8988T (cell line): Measurements from ENCODE around the gene TSPAN13.
"Not testable (repeated sequence)": the region's sequence is repeated elsewhere in the genome, so short reads cannot be mapped to it uniquely, and the experiment has no call there.

Source experiments
- DNase-seq: peaks from one replicate; pipeline ENCODE4 v3.0.0; 2011

Gene TSPAN13

GRCh38 chr7:16741676-16742075 is 11.9 kb upstream of the TSPAN13 start:
- no peak for DNase-seq

GRCh38 chr7:16742547-16742946 is 11.0 kb upstream of the TSPAN13 start:
- no peak for DNase-seq

DNA sequence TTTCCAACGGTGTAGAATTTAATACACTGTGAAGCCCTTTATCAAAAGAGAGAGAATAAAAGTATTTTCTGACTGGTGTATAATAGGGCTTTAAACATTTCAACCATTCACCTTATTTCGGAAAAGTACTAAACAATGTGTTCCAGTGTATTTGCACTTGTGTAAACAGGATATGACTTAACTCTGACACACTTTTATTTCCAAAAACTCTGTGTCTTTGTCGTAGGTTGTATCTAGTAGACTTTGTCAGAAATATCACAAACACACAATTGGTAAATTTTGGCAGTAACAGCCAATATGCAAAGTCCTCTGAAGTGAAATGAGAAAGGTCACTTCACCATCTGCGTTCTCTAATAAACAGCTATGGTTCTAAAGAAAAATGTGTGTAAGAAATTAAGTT is 10.3 kb upstream of the TSPAN13 start:
- DNase-seq: no peak

GRCh38 chr7:16744518-16745250 is 8.9 kb upstream of the TSPAN13 start:
- DNase-seq: no peak

DNA sequence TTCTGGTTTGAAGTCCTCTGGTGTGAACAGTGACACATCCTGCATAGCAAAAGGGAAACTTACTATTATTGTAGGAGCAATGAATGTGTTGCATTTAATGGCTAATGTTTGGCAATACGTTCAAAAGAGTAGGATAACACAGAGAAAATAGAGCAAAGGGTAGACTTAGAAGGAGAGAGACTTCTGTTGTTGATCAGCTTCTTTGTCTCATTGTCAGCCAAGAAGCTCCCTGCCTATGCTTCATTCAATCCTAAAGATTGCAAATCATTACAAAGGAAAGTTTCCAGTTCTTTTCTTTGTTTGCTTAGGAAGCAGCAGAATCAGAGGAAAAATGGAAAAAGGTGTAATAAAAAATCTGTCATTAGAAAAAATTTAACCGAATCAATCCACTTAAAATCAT is 7.9 kb upstream of the TSPAN13 start:
- DNase-seq: no peak

- no peak for DNase-seq
These were observed 6.5 kb upstream of the TSPAN13 start for GRCh38 chr7:16747102-16747501.

DNA sequence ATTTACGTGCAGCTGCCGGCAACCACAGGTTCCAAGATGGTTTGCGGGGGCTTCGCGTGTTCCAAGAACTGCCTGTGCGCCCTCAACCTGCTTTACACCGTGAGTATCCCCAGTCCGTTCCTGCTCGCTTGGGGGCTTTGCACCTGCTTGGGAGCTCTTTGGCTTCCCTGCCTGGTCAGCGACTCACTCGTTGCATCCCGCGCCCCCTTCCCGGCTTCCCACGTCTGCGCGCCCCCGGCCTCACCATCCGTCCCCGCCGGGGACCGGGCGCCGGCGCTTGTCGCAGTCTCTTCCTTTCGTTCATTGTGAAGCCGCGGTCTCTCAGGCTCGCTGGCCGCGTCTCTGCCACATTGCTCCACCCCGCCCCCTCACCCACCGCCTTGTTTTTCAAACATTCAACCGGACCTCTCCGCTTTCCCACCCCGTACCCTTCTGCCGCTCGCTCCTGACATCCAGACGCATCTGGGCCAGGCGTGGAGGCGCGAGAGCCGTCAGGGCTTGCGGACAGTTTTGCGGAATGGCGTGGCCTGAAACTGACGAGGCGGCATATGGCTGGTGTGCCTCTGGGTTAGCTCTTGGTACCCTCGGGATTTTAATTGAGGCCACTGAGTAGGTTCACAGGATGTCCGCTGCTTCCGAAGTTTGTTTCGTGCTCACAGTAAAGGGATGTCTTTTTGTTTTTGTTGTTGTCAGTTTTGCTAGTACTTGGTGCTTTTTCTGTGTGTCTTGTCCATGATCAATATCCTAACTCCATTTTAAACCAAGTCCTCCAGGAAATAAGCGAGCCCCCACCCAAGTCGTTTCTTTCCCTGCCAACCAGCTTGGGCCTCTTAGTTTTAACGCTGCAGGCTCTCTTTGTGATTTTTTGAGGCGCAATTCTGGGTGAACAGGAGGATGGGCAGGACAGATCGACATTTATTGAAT is 639 bp downstream of the TSPAN13 start:
- DNase-seq: peak; percentile 11

GRCh38 chr7:16754856-16755317 is 1.3 kb downstream of the TSPAN13 start:
- DNase-seq: no peak

GRCh38 chr7:16755397-16755796 is 1.8 kb downstream of the TSPAN13 start:
- no peak for DNase-seq

GRCh38 chr7:16758036-16758435 is 4.5 kb downstream of the TSPAN13 start:
- DNase-seq: no peak

DNA sequence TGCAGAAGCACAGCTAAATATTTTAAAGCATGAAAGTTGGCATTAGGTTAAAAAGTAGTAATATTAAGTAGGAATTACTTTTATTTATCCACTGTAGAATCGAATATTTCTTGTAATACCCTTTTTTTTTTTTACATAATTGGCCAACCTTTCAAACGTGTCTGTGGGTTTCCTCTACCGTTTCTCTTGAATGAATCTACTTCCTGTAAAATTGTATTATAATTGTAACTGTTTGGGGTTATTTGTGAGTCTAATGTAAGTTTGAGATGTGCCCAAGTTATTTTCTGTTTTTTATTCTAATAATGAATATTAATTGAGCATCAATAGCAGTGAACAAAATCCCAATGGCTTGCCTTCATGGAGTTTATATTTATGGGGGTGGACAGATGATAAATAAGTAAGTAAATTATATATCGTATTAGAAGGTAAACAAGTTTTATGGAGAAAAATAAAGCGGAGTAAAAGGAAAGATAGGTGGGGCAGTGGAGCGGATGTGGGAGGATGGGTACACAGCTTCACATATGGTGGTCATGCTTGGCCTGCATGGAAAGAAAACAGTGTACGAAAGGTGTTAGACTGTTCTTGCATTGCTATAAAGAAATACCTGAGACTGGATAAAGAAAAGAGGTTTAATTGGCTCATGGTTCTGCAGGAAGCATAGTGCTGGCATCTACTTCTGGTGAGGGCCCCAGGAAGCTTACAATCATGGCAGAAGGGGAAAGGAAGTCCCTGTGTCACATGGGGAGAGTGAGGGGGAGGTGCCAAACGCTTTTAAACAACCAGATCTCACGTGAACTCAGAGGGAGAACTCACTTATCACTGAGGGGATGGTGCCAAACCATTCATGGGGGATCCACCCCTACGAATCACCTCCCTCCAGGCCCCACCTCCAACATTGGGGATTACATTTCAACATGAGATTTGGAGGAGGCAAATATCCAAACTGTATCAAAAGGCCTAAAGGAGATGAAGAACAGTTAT is 5.4 kb downstream of the TSPAN13 start:
- DNase-seq: no peak

GRCh38 chr7:16759840-16760239 is 6.3 kb downstream of the TSPAN13 start:
- no peak for DNase-seq

GRCh38 chr7:16762177-16762576 is 8.6 kb downstream of the TSPAN13 start:
- DNase-seq: no peak

- no peak for DNase-seq
These were observed 11.4 kb downstream of the TSPAN13 start for GRCh38 chr7:16764942-16765341.

DNA sequence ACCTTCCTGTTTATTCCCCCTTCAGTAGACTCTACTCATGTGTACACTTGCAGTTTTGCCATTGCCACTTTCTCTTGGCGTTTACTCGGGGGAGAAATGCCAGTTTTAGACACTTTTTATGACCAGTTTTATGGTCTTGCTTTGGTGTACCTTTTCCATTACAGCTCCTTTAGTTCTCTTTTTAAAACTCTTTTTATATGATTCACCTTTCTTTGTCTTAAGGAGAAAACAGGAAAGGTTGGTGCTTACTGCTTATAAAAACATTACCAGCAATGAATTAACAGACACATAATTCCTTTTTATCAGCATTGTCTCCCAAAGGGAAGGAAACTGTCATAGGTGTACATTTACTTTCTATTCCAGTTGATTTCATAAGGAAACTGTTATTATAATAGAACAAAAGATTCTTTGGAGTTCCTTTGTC is 11.9 kb downstream of the TSPAN13 start:
- no peak for DNase-seq

GRCh38 chr7:16769994-16770393 is 16.4 kb downstream of the TSPAN13 start:
- not testable (repeated sequence) for DNase-seq

DNA sequence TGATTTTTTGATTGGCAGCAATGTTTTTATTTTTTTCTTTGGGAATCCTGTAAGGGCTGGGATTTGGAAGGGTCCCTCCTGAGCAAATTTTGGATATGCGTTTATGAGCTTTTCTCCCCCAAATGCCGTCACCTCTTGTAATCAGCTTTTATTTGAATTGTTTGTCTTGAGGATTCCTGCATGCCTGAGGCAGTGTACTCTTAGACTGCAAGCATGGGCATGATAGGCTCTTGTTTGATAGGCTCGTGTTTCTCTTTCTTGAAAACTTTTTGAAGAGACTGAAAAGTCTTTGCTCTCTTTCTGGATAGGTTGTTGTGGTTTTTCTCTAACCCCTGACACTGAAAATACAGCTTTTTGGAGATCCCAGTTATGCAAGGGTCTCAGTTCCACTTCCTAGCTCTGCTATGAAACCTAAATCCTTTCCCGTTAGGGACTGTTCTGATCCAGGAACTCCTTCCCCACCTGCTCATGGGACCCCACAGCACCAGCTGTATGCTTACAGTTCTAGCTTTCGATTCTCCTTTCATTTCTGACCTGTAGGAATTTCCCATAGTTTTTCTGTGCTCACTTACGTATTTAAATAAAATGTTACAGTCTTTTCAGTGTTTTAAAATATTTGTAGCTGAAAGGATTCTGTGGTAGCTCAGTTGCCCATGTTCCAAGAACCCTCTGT is 17.2 kb downstream of the TSPAN13 start:
- no peak for DNase-seq

DNA sequence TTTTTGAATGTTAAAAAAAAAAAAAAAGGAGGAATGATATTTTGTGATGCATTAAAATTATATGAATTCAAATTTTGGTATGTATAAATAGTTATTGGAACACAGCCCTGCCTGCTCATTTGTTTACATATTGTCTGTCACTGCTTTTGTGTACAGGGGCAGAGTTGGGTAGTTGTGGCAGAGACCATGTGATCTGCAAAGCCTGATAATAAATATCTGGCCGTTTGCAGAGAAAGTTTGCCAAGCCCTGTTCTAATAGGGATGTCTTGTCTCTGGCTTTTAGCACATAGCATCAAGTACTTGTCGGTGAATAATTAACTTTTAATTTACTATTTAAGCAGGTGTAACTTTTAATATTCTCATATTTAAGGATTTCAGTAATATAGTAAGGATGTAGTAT is 19.8 kb downstream of the TSPAN13 start:
- DNase-seq: no peak

GRCh38 chr7:16773884-16774283 is 20.3 kb downstream of the TSPAN13 start:
- no peak for DNase-seq

GRCh38 chr7:16774294-16774693 is 20.7 kb downstream of the TSPAN13 start:
- DNase-seq: no peak

GRCh38 chr7:16774986-16775385 is 21.4 kb downstream of the TSPAN13 start:
- DNase-seq: no peak

- no peak for DNase-seq
These were observed 22.5 kb downstream of the TSPAN13 start for GRCh38 chr7:16776053-16776452.
